ENCODE measurements around the gene EPHX1. TPM values are rescaled to one million over a fixed set of nuclear protein-coding genes. Genes with fewer than 3 reads are reported as not detected.
"Not testable (repeated sequence)": the region's sequence is repeated elsewhere in the genome, so short reads cannot be mapped to it uniquely, and the experiment has no call there.

EPHX1 gene
- total RNA-seq, 1 donor from 2014 or later = 43.7 TPM

DNA sequence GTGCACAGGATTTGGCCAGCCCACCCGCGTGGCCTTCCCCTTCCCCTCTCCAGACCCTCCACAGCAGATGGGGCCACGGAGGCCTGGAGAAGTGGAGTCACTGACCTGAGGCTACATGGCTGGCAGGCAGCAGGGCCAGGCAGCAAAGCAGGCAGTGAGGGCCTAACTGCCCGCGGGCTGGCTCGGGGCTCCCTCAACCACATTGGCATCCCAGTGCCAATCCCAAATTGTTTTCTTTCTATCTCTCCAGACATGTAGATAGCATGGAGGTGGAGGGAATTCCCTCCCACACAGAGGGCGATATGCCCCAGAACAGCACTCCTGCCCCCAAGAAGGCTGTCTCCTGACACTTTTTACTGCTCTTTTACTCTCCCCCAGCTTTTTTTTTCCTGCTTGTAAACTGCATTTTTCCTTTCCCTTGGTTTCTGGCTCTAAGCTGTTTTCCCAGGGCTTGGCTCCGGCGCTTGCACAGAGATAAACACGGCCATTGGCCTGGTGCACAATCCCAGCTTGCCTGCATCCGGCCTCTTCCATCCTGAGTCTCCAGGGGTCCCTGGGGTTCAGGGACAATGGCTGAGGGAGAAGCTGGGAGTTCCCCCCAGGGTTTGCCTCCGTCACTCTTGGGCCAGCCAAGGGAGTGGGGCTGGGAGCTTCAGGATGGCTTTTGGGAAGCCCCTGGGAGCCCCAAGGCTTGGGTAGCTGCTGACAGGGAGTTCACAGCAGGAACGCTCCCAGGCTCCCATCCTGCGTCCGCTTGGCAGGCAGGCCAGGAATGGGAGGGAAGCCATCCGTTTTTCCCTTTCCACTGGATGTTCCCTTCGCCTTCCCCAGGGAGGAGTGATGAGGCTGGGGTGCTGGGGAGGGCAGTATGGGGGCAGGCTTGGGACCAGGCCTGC, 7.0 kb downstream of the EPHX1 start:
- DNase-seq = peak; percentile 42

DNA sequence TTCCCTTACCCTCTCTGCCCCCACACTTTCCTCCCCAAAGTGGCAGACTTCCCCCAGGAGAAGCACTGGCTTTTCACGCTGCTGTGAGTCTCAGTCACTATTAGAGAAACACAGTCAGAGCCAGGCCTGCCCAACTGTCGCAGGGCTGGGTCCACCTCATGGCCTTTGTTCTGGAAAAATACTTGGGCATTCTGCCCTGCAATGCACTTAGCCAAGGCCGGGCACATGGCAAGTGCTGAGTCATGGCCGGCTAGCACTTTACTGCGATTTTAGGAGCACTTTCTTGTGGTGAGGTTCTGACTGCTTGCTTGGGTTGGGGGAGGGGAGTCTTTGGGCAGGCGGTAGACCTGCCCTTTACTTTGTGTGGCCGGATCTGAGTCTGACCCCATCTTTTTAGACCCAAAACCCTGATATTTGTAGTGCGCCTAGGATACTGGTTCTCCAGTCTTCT, 7.7 kb downstream of the EPHX1 start:
- DNase-seq = peak; percentile 84

DNA sequence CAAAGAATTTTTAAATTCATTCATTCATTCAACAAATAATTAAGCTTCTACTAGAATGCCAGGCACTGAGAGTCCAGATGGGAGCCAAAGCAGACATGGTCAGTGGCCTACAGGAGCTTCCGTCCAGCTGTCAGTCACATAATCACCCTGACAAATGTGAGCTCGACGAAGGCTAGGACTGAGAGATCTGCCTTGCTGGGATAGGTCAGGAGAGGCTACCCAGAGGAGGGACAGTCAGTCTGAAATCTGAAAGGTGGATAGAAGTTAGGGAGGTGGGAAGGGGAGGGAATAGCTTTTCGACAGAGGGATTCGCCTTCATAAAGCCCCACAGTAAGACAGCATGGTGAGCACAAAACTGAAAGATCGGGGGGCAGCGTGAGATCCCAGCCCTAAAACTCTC, 8.3 kb downstream of the EPHX1 start:
- no peak for DNase-seq

- no peak for DNase-seq
Observed at GRCh38 chr1:225819346-225820192, 9.6 kb downstream of the EPHX1 start.

DNA sequence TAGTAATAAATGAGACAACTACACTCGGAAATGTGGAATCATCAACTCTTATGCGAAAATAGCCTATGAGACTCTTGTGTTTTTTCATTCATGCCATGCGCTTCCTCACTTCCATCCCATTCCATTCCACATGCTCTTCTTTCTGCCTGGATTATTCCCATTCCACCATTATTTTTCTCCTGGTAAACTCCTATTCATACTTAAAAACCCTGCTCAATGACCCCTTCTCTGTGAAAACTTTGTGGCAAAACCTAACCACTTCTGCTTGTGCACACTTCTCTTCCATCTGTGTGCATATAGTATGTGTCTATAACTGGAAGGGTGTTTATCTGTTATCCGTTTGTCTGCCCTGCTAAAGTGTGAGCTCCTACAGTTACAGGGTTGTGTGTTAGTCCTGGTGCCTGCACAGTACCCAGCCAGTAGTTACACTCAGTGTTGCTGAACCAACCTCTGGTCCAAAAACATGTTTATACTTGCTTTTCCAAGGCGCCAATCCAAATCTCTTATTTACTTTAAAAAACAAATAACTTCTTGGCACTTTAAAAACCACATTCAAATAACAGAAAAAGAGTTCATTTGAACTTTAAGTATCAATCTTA, 10.7 kb downstream of the EPHX1 start:
- no peak for DNase-seq

- no peak for DNase-seq
Observed at GRCh38 chr1:225822655-225823403, 12.9 kb downstream of the EPHX1 start.

GRCh38 chr1:225823811-225824261, 13.9 kb downstream of the EPHX1 start:
- no peak for DNase-seq

DNA sequence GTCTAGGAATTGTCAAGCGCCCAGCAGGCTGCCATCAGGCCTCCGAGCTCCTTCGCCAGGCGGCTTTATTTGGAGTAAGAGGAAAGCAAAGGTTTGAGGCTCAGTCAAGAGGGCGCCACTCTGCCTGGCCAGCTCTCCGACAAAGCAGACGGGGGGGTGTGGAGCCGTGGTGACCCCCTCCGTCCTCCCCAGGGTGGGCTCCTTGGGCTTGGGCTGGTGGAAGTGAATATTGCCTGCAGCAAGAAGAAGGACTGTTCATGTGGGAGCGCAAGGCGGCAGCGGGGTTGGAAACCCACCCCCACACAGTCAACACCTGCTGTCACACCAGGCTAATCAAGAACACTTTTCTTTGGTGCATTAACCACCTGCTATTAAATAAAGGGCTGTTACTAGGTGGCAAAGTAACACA, 14.6 kb downstream of the EPHX1 start:
- no peak for DNase-seq

GRCh38 chr1:225825078-225825477, 15.2 kb downstream of the EPHX1 start:
- DNase-seq = no peak

GRCh38 chr1:225825607-225826007, 15.7 kb downstream of the EPHX1 start:
- DNase-seq = no peak

DNA sequence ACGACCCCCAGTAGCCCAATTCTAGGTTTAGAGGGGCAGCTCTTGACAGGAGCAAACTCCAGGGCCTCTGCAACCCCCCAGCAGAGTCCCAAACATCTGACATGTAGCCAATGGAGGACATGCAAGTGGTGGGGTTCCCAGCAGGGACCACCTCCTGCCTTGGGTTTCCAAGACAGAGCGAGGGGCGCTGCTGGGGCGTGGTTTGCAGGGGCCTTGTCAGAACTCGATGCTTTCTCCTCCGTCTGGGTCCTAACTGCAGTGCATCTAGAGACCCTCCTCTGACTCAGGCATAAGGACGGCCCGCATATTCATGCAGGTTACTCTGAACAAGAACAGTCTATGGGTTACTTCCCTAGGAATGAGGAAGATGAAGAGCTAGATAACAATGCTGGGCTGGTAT, 17.2 kb downstream of the EPHX1 start:
- no peak for DNase-seq

- DNase-seq = no peak
Observed at GRCh38 chr1:225828706-225829345, 18.9 kb downstream of the EPHX1 start.

DNA sequence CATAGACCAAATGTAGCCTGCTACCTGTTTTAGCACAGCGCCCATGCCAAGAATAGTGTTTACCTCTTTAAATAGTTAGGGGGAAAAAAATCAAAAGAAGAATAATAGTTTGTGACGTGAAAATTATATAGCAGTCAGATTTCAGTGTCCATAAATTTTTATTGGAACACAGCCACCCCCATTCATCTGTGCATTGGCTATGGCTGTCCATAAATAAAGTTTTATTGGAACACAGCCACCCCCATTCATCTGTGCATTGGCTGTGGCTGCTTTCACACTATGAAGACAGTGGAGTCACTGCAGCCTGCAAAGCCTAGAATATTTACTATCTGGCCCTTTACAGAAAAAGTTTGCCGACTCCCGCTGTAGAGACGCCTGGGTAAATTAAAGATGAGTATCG, 20.9 kb downstream of the EPHX1 start:
- DNase-seq = no peak

GRCh38 chr1:225834417-225835329, 24.7 kb downstream of the EPHX1 start:
- DNase-seq = no peak

DNA sequence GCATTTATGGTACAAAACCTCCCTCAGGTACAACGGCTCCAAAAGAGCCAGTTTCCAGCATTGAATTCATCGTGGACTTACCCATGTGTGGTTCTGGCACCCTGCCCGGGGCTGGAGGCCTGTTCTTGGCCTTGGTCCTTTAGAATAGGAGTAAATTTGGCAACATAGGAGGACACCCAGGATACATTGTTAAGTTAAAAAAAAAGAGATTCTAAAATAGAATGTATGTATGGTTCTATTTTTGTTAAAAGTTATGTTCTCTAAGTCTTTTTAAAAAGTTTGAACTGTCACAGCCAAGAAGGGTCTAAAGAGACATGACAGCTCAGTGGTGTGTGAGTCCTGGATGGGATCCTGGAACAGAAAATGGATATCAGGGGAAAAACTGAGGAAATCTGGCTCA, 25.9 kb downstream of the EPHX1 start:
- no peak for DNase-seq

- DNase-seq = not testable (repeated sequence)
Observed at GRCh38 chr1:225836296-225836695, 26.4 kb downstream of the EPHX1 start.

- no peak for DNase-seq
Observed at GRCh38 chr1:225838793-225839192, 28.9 kb downstream of the EPHX1 start.

GRCh38 chr1:225840223-225840610, 30.3 kb downstream of the EPHX1 start:
- no peak for DNase-seq

GRCh38 chr1:225840713-225841112, 30.8 kb downstream of the EPHX1 start:
- DNase-seq = no peak

- no peak for DNase-seq
Observed at GRCh38 chr1:225842074-225842473, 32.1 kb downstream of the EPHX1 start.

Data from dermis blood vessel endothelial cell (primary cell).